ENCODE results near the gene EXOSC2.

DNA sequence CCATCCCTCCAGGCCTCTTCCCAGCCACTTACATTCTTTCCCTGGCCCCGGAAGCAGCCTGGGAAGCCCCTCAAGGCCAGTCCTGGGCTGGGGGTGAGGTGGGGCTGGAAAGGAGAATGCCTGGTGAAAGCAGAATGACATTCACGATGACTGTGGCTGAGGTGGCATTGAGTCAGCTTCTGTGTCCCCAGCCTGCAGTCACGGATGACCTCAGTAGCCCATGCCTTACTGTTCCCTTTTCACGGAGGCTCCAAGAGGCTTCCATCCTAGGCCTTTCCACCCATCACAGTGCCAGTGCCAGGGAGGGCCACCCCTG lies 26.5 kb upstream of the EXOSC2 start:
- TF ChIP-seq EZH2phosphoT487 (conservative IDR thresholded peaks at IDR 0.05; ENCODE audit: low read length), result no peak
- TF ChIP-seq, protein P1, sequence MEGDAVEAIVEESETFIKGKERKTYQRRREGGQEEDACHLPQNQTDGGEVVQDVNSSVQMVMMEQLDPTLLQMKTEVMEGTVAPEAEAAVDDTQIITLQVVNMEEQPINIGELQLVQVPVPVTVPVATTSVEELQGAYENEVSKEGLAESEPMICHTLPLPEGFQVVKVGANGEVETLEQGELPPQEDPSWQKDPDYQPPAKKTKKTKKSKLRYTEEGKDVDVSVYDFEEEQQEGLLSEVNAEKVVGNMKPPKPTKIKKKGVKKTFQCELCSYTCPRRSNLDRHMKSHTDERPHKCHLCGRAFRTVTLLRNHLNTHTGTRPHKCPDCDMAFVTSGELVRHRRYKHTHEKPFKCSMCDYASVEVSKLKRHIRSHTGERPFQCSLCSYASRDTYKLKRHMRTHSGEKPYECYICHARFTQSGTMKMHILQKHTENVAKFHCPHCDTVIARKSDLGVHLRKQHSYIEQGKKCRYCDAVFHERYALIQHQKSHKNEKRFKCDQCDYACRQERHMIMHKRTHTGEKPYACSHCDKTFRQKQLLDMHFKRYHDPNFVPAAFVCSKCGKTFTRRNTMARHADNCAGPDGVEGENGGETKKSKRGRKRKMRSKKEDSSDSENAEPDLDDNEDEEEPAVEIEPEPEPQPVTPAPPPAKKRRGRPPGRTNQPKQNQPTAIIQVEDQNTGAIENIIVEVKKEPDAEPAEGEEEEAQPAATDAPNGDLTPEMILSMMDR (IDR thresholded peaks at IDR 0.05; ENCODE audit: insufficient read depth, low read length, poor library complexity, severe bottlenecking), result no peak

Data from SU-DHL-6 (cell line).